PC-9 (cell line): ENCODE data around the gene KRT82.

ENCODE experiments used
- EZH2 ChIP-seq: fragments of 200-600 bp; sonication (generic); IDR thresholded peaks from 2 replicates; pipeline ENCODE4 v1.8.0; 2017; ENCODE audit warnings: antibody characterized with exemption, low read depth
- TF ChIP-seq, protein P1 (sequence below): fragments of 200-600 bp; sonication (generic); conservative IDR thresholded peaks from 2 replicates; pipeline ENCODE4 v1.6.1; 2017; ENCODE audit warnings: mixed run types, antibody characterized with exemption, mild to moderate bottlenecking, moderate library complexity

DNA sequence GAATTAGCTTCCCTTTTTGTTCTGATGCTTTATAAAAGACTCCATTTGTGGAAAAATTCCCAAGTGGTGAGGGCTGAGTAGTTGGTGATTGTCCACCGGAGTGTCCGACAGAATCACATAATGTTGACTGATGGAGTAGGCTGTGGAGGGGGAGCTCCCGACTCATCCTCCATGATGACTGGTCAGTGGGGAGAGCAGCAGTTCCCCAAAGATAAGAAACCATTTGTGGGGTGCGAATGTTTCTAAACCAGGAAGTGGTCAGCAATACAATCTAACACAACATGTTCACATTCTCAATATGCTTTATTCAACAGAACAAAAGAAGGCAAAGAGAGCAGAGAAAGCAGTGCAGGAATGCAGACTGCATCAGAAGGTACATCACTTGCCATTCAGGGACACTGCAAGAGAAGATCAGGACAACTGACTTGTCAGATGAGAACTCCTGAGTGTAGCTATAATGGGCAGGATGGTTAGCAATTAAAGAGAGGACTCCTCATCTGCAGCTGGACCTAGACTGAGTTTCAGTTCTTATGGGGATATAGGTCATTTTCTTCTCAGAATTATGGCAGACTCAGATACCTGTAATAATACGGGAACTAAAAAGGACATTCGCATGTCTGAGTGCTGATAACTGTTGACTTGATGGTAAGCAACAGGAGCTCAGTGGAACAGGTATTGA lies 40.4 kb upstream of the KRT82 start:
- TF ChIP-seq, protein P1, sequence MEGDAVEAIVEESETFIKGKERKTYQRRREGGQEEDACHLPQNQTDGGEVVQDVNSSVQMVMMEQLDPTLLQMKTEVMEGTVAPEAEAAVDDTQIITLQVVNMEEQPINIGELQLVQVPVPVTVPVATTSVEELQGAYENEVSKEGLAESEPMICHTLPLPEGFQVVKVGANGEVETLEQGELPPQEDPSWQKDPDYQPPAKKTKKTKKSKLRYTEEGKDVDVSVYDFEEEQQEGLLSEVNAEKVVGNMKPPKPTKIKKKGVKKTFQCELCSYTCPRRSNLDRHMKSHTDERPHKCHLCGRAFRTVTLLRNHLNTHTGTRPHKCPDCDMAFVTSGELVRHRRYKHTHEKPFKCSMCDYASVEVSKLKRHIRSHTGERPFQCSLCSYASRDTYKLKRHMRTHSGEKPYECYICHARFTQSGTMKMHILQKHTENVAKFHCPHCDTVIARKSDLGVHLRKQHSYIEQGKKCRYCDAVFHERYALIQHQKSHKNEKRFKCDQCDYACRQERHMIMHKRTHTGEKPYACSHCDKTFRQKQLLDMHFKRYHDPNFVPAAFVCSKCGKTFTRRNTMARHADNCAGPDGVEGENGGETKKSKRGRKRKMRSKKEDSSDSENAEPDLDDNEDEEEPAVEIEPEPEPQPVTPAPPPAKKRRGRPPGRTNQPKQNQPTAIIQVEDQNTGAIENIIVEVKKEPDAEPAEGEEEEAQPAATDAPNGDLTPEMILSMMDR: no peak
- no peak for TF ChIP-seq EZH2
